IMR-90 (cell line): Measurements from ENCODE around the gene CNPY2. TPM values are rescaled to one million over a fixed set of nuclear protein-coding genes. Genes with fewer than 3 reads are reported as not detected.

Source experiments
- ATAC-seq: fragments of 200-7000 bp; cut with Tn5 transposase; 2 replicates; pipeline ENCODE4 v1.9.1; 2020; ENCODE audit warnings: low read depth, mild to moderate bottlenecking, moderate library complexity
- BruUV-seq: library from RNA; stranded (reverse); fragments of 400-500 nt; replicated peaks from 2 replicates; lab custom pipeline; 2021; lab: Mats Ljungman, UMichigan
- CTCF ChIA-PET: fragments of 300-600 bp; formaldehyde crosslinking; extraction: SDS; loops from one replicate; lab custom pipeline; 2021; ENCODE audit warnings: antibody characterized with exemption; lab: Yijun Ruan, JAX
- POLR2A ChIA-PET: fragments of 300-600 bp; sonication (Branson Sonifier 250); formaldehyde crosslinking; loops from one replicate; lab custom pipeline; 2022; ENCODE audit warnings: antibody characterized with exemption; ENCODE audit not compliant: unreplicated experiment; lab: Charles Lee
- DNase-seq: peaks from one replicate; pipeline ENCODE4 v3.0.0; 2013
- H2AFZ ChIP-seq: replicated peaks from 2 replicates; pipeline ENCODE3; 2013; ENCODE audit warnings: low read length, mild to moderate bottlenecking; ENCODE audit not compliant: poor library complexity
- H2AK5ac ChIP-seq: 2 replicates; pipeline ENCODE4 v1.6.1; 2013; ENCODE audit warnings: low read depth, low read length, inconsistent platforms
- H2AK9ac ChIP-seq: replicated peaks from 2 replicates; pipeline ENCODE3; 2013; ENCODE audit warnings: mild to moderate bottlenecking, low read depth, low read length, moderate library complexity; ENCODE audit not compliant: poor library complexity
- H2BK120ac ChIP-seq: 2 replicates; pipeline ENCODE4 v1.6.1; 2013; ENCODE audit warnings: low read depth, low read length, inconsistent platforms
- H2BK15ac ChIP-seq: 3 replicates; pipeline ENCODE4 v1.6.1; 2013; ENCODE audit warnings: low read depth, low read length, inconsistent platforms
- H2BK20ac ChIP-seq: 2 replicates; pipeline ENCODE4 v1.6.1; 2013; ENCODE audit warnings: low read depth, mild to moderate bottlenecking, inconsistent platforms, low read length, moderate library complexity
- H2BK5ac ChIP-seq: 2 replicates; pipeline ENCODE4 v1.6.1; 2013; ENCODE audit warnings: mild to moderate bottlenecking, low read depth, low read length, inconsistent platforms; ENCODE audit not compliant: poor library complexity, severe bottlenecking
- H3K14ac ChIP-seq: replicated peaks from 2 replicates; pipeline ENCODE4 v1.6.1; 2013; ENCODE audit warnings: low read depth, low read length, inconsistent platforms
- H3K18ac ChIP-seq: 2 replicates; pipeline ENCODE4 v1.6.1; 2013; ENCODE audit warnings: low read depth, low read length, control low read depth
- H3K23ac ChIP-seq: 2 replicates; pipeline ENCODE4 v1.6.1; 2013; ENCODE audit warnings: low read depth, low read length, inconsistent platforms
- H3K27ac ChIP-seq: 2 replicates; pipeline ENCODE4 v1.5.1; 2013; ENCODE audit warnings: mild to moderate bottlenecking, control low read depth, low read length; ENCODE audit not compliant: insufficient read depth
- H3K27me3 ChIP-seq: 2 replicates; pipeline ENCODE4 v1.6.1; 2013; ENCODE audit warnings: low read length; ENCODE audit not compliant: control insufficient read depth, insufficient read depth
- H3K36me3 ChIP-seq: 2 replicates; pipeline ENCODE4 v1.6.1; 2013; ENCODE audit warnings: low read length, mixed read lengths; ENCODE audit not compliant: control insufficient read depth, insufficient read depth
- H3K4ac ChIP-seq: 2 replicates; pipeline ENCODE4 v1.6.1; 2013; ENCODE audit warnings: low read depth, low read length, inconsistent platforms
- H3K4me1 ChIP-seq: 2 replicates; pipeline ENCODE4 v1.6.1; 2013; ENCODE audit warnings: low read length, mixed read lengths; ENCODE audit not compliant: control insufficient read depth, insufficient read depth
- H3K4me2 ChIP-seq: 2 replicates; pipeline ENCODE4 v1.6.1; 2013; ENCODE audit warnings: low read depth, mild to moderate bottlenecking, control low read depth, low read length, moderate library complexity
- H3K4me3 ChIP-seq: 2 replicates; pipeline ENCODE4 v1.5.1; 2013; ENCODE audit warnings: low read depth, mild to moderate bottlenecking, control low read depth, low read length, moderate library complexity; ENCODE audit not compliant: insufficient read depth
- H3K56ac ChIP-seq: 2 replicates; pipeline ENCODE4 v1.6.1; 2013; ENCODE audit warnings: low read length, inconsistent platforms; ENCODE audit not compliant: insufficient read depth; ENCODE audit errors: extremely low read depth
- H3K79me1 ChIP-seq, 2 experiments: 2 replicates each; pipeline ENCODE4 v1.6.1; 2013; ENCODE audit warnings: low read length in 2 of 2, inconsistent platforms in 1 of 2, low read depth in 1 of 2
- H3K9ac ChIP-seq: 2 replicates; pipeline ENCODE4 v1.6.1; 2013; ENCODE audit warnings: low read depth, low read length, control low read depth
- H3K9me1 ChIP-seq: 2 replicates; pipeline ENCODE4 v1.6.1; 2013; ENCODE audit warnings: low read length, inconsistent platforms; ENCODE audit not compliant: insufficient read depth
- H3K9me3 ChIP-seq: 2 replicates; pipeline ENCODE4 v1.6.1; 2013; ENCODE audit warnings: low read length; ENCODE audit not compliant: control insufficient read depth, insufficient read depth
- H4K20me1 ChIP-seq: 2 replicates; pipeline ENCODE4 v1.6.1; 2013; ENCODE audit warnings: low read length, inconsistent platforms; ENCODE audit not compliant: insufficient read depth
- H4K5ac ChIP-seq: 2 replicates; pipeline ENCODE4 v1.6.1; 2013; ENCODE audit warnings: mild to moderate bottlenecking, low read depth, low read length, control low read depth
- H4K8ac ChIP-seq, 2 experiments: 2 replicates each; pipeline ENCODE4 v1.6.1; 2013; ENCODE audit warnings: low read depth in 2 of 2, low read length in 2 of 2, control low read depth in 1 of 2, inconsistent platforms in 1 of 2
- H4K91ac ChIP-seq: 2 replicates; pipeline ENCODE4 v1.6.1; 2013; ENCODE audit warnings: low read depth, low read length, inconsistent platforms; ENCODE audit not compliant: insufficient read depth
- CHD1 ChIP-seq: IDR thresholded peaks from 2 replicates; pipeline ENCODE4 v1.6.1; 2012; ENCODE audit warnings: low read depth, low read length, improper control_type of control experiment
- CTCF ChIP-seq: conservative IDR thresholded peaks from 2 replicates; pipeline ENCODE4 v1.5.1; 2012; ENCODE audit warnings: mild to moderate bottlenecking, low read depth, low read length, improper control_type of control experiment
- FOS ChIP-seq: fragments of 150-350 bp; IDR thresholded peaks from 2 replicates; pipeline ENCODE4 v1.6.1; 2016; ENCODE audit warnings: low read depth, low read length
- MAZ ChIP-seq: IDR thresholded peaks from 2 replicates; pipeline ENCODE4 v1.6.1; 2012; ENCODE audit warnings: low read depth, mild to moderate bottlenecking, low read length, improper control_type of control experiment, moderate library complexity, borderline replicate concordance
- POLR2A ChIP-seq: IDR thresholded peaks from 2 replicates; pipeline ENCODE4 v1.6.1; 2012; ENCODE audit warnings: mild to moderate bottlenecking, low read depth, low read length
- RAD21 ChIP-seq: IDR thresholded peaks from 2 replicates; pipeline ENCODE4 v1.6.1; 2012; ENCODE audit warnings: low read length, improper control_type of control experiment
- RCOR1 ChIP-seq: IDR thresholded peaks from 2 replicates; pipeline ENCODE4 v1.6.1; 2012; ENCODE audit warnings: mild to moderate bottlenecking, low read length, improper control_type of control experiment; ENCODE audit not compliant: insufficient replicate concordance
- RFX5 ChIP-seq: IDR thresholded peaks from 2 replicates; pipeline ENCODE4 v1.8.0; 2012; ENCODE audit warnings: low read depth, mild to moderate bottlenecking, low read length, moderate library complexity
- USF2 ChIP-seq: fragments of 150-350 bp; IDR thresholded peaks from 2 replicates; pipeline ENCODE4 v1.6.1; 2017; ENCODE audit warnings: mild to moderate bottlenecking, antibody characterized with exemption, low read length, low read depth
- WGBS, 2 experiments: methylation state at CpG; one replicate each; pipeline versions ENCODE4 v1.1.5 to v1.1.7; 2013; ENCODE audit warnings: missing lambda C conversion rate in 2 of 2; ENCODE audit not compliant: insufficient read length in 1 of 2; ENCODE audit errors: extremely low coverage in 2 of 2; 5-methylcytosine and 5-hydroxymethylcytosine counted together
- dilution Hi-C: fragments of 300-500 bp; cut with HindIII; formaldehyde crosslinking; loops from one replicate; pipeline ENCODE4 v1.14.3; 2018; ENCODE audit warnings: low sequenced_read_pairs; ENCODE audit not compliant: unreplicated experiment
- in situ Hi-C: fragments of 300-500 bp; cut with MboI; formaldehyde crosslinking; loops from 3 replicates; pipeline ENCODE4 v1.14.3; 2019; ENCODE audit warnings: low sequenced_read_pairs, inconsistent platforms, mixed read lengths
- intact Hi-C: fragments of 100-400 bp; cut with micrococcal nuclease; formaldehyde crosslinking; loops from 2 replicates; pipeline ENCODE4 v1.10.0; 2022
- polyA plus RNA-seq, 3 experiments: library from polyadenylated mRNA; depleted of rRNA; stranded (reverse); fragments of >200 nt; gene quantifications; 2 replicates each; pipeline ENCODE4 v1.2.3, GENCODE V29; 2012; ENCODE audit warnings: low replicate concordance in 1 of 3
- total RNA-seq: library from RNA; depleted of rRNA; stranded (reverse); fragments of >200 nt; gene quantifications from 2 replicates; pipeline ENCODE4 v1.2.3, GENCODE V29; 2012
- TF ChIP-seq, protein P1 (sequence below): fragments of 150-350 bp; IDR thresholded peaks from 2 replicates; pipeline ENCODE4 v1.6.1; 2016; ENCODE audit warnings: low read depth, mild to moderate bottlenecking, low read length, moderate library complexity, borderline replicate concordance

Gene CNPY2
- total and polyA plus RNA-seq, 2 of the 4 experiments (the other 2 are of a cell fraction), result 65.2 to 175 TPM

- Histone ChIP-seq H3K18ac (peak within 1 kb of the TSS; percentile 81), H2BK20ac (peak within 1 kb of the TSS; percentile 73), H3K27me3 (no peaks in the 10 kb centered on the region), H2AK9ac (peak within 1 kb of the TSS; percentile 96), H4K8ac (peak within 1 kb of the TSS; percentile 99 to 100), H3K79me1 (peaks cover 10 to 24% of the 10 kb centered on the region in 2 experiments; a peak in 3 of 4 replicates), H3K9me1 (peaks cover 10% of the 10 kb centered on the region), H3K27ac (peak within 1 kb of the TSS; percentile 74), H2AK5ac (peak within 1 kb of the TSS; percentile 99), H3K9me3 (no peaks in the 10 kb centered on the region), H2BK15ac (peak within 1 kb of the TSS; percentile 74), H3K4me2 (peak within 1 kb of the TSS; percentile 95), H4K5ac (peak within 1 kb of the TSS; percentile 98), H3K4me3 (peak within 1 kb of the TSS; percentile 56), H2BK5ac (peak within 1 kb of the TSS; percentile 81), H3K4me1 (peaks cover 5% of the 10 kb centered on the region; the same call in 1 of the 2 replicates), H3K56ac (peak within 1 kb of the TSS; percentile 88), H2BK120ac (peak within 1 kb of the TSS; percentile 78), H3K9ac (peak within 1 kb of the TSS; percentile 90), H3K36me3 (no peaks in the 10 kb centered on the region), H3K14ac (peak within 1 kb of the TSS; percentile 89), H4K20me1 (no peaks in the 10 kb centered on the region), H3K23ac (peak within 1 kb of the TSS; percentile 89), H4K91ac (peak within 1 kb of the TSS; percentile 99), H3K4ac (peak within 1 kb of the TSS; percentile 100), H2AFZ (peak within 1 kb of the TSS; percentile 88)
- ATAC-seq (peak; percentile 99), DNase-seq (peak; percentile 97)
- intact Hi-C loops, result loop anchor here (1.0 kb wide), 1 partner anchor 130 kb away; no protein-coding TSS in a partner anchor
- in situ Hi-C loops, result no loop called here
- TF ChIP-seq RAD21, result no peak; the same call in 1 of the 2 replicates
- peak; percentile 85 for TF ChIP-seq POLR2A
- TF ChIP-seq CTCF, result peak; percentile 68
- TF ChIP-seq RCOR1, result peak; percentile 14
- peak; percentile 9; the same call in 1 of the 2 replicates for TF ChIP-seq MAZ
- TF ChIP-seq CHD1, result 0 out of 2 replicates have a peak, but pooled peaks have one; percentile 9
- TF ChIP-seq USF2, result 0 out of 2 replicates have a peak, but pooled peaks have one; percentile 37
- TF ChIP-seq, protein P1, sequence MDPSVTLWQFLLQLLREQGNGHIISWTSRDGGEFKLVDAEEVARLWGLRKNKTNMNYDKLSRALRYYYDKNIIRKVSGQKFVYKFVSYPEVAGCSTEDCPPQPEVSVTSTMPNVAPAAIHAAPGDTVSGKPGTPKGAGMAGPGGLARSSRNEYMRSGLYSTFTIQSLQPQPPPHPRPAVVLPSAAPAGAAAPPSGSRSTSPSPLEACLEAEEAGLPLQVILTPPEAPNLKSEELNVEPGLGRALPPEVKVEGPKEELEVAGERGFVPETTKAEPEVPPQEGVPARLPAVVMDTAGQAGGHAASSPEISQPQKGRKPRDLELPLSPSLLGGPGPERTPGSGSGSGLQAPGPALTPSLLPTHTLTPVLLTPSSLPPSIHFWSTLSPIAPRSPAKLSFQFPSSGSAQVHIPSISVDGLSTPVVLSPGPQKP, result no peak
- peak; percentile 49; the same call in 1 of the 2 replicates for TF ChIP-seq FOS
- no peak for TF ChIP-seq RFX5
- TSS peak; percentile 63 for BruUV-seq
- ChIA-PET CTCF (no interaction called here), POLR2A (interaction anchor here (0.5 to 1.1 kb wide), 3 partner anchors 9 to 18 kb away, joined by 3 to 4 read pairs (median 3); partner anchors contain the start of gene CNPY2)
- dilution Hi-C loops, result no loop called here
- WGBS, 2 experiments, result 0% methylated on average over 7 of the region's 45 CpGs; no CpG with 5 or more reads in 1 of the 2 experiments
Measured at GRCh38 chr12:56333679-56334489, 18.1 kb upstream of the CNPY2 start, which contains the start of gene PAN2. TSS of gene PAN2 (minus strand) at chr12:56334000. CDS start at chr12:56333094, 906 bp downstream.
